ENCODE results near the gene BRINP1. TPM values are rescaled to one million over a fixed set of nuclear protein-coding genes. Genes with fewer than 3 reads are reported as not detected.
A peak's percentile ranks its signal among the peaks of the same experiment; 100 is the strongest.

BRINP1 gene
- polyA plus RNA-seq, 5 donors, result 0.05 to 0.22 (median 0.08) TPM

DNA sequence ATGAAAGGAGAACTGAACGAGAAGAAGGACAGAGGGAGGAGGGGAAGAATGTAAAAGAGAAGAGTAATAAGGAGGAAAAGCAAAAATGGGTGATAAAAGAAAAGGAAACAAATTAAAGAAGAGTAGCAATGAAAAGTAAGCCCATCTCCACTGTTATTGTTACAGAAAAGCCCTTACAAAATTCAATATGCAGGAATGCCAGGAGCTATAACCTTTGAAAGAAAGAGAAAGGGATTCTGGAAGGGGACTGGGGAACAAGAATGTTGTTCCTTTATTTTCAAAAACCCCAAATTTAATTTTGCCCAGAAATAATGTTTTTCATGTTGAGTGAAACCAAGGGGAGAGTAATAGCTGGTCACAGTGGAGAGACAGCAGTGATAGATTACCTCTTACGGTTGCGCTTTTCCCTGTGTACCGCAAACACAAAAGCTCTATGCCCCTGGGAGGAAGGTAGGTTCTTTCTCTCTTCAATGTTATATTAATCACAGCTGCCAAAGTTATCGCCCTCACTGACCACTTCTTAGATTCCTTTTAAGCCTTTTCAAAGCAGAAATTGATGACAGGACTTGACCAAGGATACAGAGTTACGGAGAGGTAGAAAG lies 86.7 kb downstream of the BRINP1 start:
- DNase-seq, result no peak

DNA sequence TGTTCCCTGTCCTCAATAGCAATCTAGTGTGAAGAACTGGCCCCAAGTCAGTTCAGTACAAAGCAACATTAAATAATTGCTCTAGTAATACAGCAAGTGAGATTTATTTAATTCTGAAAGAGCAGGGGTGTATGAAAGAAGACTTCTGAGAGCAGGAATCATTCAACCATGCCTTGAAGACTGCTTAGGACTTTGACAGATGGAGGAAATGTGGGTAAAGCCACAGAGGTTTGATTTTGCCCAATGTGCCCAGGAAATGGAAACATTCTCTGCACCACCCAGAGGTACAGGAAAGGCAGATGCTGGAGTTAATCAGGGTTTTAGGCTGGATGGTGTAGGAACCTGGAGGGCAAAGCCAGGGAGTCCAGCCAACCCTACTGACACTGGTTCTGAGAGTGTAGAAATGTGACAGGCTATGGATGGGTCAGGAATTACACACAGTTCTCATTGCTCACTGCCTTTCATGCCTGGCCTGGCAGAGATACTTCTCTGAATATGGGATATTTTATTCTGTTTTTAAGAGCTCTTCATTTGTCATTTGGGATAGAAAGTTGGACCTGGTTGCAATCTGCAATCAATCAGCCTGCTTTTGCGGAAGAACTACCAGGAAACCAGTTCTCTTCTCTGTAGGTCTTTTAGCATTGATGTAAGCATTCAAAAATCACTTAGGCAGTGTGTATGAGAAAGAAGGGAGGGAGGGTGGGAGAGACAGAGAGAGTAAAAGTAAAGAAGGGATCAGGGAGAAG lies 88.3 kb downstream of the BRINP1 start:
- no peak for DNase-seq

DNA sequence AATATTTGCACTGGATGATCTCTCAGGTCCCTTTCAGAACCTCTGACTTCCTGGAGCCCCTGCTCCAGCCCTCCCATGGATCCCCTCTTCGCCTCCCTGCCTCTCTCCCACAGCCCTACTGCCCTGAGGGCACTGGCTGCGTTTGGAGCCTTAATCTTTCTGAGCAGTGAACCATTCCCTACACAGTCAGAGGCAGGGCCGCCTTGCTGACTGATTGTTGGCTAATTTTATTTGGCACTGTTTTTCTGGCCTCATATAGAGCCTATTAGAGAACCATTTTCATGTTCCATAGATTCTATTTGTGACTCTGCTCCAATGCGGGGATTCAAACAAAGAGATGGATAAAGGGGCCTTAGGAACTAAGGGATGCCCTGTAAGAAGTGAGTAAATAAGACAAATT lies 91.1 kb downstream of the BRINP1 start:
- DNase-seq, result no peak

DNA sequence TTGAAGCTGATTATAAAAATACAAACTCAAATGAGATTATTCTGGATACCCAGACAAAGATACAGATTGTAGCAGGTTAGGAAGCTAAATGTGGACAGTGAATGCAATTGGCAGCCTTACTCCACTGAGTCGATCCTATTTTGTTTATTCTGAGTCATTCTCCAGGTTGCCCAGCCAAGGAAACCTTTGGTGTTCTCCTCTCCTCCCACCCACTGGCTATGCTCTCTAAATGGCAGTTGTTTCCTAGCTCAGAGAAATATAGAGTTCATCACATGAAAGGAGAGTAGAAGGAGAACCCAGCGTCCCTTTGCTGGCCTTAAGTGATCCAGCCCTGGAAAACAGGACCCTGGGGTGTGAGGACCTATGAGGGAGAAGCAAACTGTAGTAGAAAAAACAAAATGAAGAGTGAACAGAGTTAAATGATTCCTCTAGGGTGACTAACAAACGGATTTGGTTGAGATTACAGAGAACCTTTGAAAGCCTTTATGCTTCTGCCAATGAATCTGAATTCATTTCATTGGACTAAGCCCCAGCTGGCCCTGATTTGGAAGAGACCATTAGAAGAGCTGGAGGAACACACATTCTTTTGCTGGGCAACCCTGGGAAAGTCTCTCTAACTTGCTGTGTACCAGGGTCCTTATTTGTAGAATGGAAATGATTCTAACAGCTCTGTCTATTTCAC lies 95.1 kb downstream of the BRINP1 start:
- DNase-seq, result no peak

GRCh38 chr9:119273325-119273904 lies 95.8 kb downstream of the BRINP1 start:
- no peak for DNase-seq

DNA sequence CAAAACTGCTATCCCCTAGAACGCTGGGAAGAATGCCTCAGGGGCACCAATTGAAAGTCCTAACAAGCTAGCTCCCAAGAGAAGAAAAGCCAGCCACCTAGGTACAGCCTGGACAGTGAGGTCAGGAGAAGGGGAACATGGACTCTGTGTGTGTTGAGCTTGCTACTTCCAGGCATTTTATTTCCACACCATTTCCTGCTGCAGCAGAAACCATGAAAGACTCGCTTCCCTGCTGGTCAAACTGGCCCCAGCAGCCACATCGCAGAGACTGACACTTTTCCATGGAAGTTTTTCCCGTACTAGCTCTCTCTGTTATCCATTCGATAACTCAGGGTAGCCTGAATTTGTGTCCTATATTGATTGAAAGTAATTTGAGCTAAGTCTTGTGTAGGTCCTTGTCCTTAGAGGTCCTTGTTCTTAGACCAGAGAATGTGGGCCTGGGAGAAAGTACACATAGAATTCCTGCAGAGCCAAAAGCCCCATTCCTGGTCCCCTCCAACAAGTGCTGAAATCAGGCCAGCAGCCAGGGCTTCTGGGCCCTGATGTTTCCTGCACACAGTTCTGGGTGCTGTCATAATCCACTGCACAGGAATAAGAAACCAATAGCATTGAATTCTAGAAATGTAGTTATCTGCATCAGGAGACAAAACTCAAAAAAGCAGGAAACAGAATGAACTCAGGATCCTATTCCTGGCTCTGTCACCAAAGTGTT lies 96.6 kb downstream of the BRINP1 start:
- DNase-seq, result no peak

DNA sequence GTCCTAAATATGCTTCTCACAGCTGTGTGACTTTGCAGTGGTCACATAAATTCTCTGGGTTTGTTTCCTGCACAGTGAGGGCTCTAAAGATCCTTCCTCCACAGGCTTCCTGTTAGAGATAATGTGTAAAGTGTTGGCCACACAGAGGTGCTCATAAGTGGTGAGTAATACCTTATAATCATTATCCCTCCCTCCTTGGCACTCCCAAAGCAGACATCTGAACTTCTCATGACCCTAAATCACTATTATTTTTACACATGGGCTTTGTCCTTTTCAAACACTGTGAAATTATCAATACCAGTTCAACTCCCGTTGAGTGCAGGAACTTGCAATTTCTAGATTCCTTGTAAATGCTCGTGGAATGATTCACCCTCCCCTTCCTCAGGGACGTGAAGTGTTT lies 100.2 kb downstream of the BRINP1 start:
- DNase-seq, result no peak

- DNase-seq, result no peak
Observed at GRCh38 chr9:119264165-119264564, 105.1 kb downstream of the BRINP1 start.

DNA sequence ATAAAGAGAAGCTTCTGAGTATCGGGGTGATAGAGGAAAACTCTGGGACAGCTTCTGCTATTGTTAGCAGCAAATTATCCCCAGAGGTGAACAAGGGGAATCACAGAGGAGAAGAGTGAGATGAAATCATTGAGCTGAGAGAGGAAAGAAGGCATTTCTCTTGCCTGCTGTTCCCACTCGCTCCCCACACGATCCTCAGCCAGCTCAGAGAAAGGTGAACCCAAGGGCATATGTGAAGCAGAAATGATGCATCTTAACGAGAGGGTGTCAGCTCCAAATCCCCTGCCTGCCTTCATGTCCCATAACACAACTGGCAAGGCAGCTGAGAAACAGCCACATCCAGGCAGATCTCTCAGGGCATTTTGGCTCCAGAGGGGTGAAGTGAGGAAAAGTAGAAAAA lies 111.6 kb downstream of the BRINP1 start:
- DNase-seq, result no peak

GRCh38 chr9:119255116-119255515 lies 114.1 kb downstream of the BRINP1 start:
- no peak for DNase-seq

GRCh38 chr9:119252671-119253299 lies 116.5 kb downstream of the BRINP1 start:
- no peak for DNase-seq

DNA sequence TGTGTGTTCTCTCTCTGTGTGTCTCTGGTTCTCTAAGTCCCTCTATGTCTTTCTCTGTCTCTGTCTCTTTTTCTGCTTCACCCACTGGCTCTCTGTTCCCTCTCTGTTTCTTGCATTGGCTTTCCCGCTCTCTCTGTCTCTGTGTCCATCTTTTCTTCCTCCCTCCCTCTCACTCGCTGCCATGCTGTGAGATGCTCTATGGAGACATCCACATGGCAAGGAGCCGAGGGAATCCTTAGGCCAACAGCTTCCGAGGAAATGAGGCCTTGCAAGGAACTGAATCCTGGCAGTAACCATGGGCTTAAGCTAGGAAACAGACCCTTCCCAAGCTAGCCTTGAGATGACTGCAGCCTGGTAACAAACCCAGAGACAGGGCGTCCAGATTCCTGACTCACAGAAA lies 117.3 kb downstream of the BRINP1 start:
- DNase-seq, result no peak

DNA sequence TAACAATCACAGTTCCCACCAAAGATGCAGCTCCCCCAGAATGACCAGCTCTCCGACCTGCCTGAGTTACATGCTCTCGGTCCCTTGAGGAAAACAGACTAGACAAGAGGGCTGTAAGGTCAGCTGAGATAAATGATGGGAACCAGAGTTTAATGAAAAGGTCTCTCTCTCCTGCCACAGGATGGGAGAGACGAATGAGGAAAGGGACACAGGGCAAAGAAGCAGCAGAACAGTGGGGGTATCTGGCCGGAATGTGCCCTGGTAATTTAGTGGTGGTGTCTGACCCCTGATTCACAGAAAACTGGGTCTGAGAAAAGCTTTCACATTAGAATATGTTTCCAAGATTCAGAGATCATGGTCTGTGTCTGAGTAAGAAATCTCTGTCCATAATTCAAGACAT lies 118.5 kb downstream of the BRINP1 start:
- DNase-seq, result no peak

GRCh38 chr9:119240546-119240945 lies 128.7 kb downstream of the BRINP1 start:
- no peak for DNase-seq

GRCh38 chr9:119234636-119235035 lies 134.6 kb downstream of the BRINP1 start:
- no peak for DNase-seq

- no peak for DNase-seq
Observed at GRCh38 chr9:119227422-119227821, 141.8 kb downstream of the BRINP1 start.

DNA sequence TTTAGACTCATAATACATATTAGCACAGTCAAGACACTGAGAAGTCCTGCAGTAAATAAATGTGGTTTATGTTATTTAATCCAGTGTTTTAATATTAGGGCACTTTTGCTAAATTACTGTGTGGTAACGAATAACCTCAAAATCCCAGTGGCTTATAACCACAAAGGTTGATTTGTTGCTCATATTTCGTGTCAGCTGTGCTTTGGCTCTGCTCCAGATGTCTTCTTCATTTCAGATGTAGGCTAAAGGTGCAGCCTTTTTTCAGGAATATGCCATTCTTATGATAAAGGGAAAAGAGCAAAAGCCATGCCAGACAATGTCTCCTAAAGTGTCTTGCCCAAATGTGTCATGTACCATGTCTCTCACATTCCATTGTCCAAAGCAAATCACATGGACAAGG lies 144.8 kb downstream of the BRINP1 start:
- DNase-seq, result no peak

DNA sequence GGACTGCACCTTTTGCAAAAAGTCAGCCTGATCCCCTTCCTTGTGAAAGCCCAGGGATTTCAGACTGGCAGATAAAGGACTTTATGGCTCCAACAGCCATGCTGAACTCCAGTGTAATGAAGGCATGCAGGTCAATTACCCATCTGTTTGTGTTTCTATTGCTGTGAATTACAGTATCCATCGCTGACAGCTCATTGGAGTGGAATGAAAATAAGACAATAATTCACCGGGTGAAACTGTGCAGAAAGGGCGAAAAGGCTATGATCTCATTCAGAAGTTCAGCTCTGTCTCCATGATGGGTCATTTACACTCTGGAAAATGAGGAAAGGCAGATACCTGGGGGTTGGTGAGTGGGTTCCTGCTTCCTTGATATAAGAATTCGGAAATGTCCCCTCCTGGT lies 148.0 kb downstream of the BRINP1 start:
- DNase-seq, result no peak

DNA sequence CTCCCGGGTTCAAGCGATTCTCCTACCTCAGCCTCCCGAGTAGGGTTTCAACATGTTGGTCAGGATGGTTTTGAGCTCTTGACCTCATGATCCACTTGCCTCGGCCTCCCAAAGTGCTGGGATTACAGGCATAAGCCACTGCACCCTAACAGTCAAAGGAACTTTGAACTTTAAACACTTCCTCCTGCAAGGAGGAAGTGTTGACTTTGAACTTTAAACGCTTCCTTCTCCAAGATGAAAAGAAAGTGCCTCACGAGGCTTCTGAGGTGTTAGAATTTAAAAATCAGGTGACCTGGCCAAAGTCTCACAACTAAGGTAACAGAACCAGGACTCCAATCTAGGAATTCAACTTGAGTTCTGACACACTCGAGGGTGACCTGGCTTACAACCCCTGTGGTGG lies 150.9 kb downstream of the BRINP1 start:
- no peak for DNase-seq

DNA sequence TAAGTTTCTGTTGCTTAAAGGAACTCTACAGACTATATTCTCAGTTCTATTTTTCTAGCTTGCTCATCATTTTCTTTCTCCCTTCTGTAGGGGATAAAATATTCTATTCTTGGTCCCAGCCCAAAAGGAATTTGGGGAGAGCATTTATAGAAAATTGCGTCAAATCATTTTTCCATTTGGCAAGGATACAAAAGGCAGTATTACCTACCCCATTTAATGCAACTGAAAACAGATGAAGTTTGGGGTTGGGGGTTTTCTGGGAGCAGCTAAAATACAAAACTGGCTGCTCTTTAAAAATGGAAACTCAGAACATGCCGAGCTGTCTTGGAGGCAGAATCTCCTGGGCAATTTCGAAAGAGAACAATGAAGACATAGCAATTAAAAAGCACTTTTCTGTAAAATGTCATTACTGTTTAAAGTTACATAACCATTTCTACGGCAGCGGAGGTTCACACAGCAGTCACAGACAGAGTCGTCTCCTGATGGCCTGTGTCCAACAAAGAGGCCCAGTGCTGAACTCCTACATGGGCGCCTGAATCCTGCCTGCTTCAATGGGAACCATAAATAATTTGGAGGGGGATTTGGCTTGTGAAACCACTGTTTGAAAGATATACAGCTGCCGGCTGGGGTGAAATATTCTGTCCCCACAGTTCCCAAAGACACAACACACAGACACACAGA lies 152.4 kb downstream of the BRINP1 start:
- DNase-seq, result peak; percentile 79 to 86

GRCh38 chr9:119215651-119216050 lies 153.6 kb downstream of the BRINP1 start:
- DNase-seq, result no peak

Measured in right lung (tissue), 5 donors.